IPS DF 6.9 (cell line): ENCODE measurements around the gene ST6GALNAC1.

Source experiments
- DNase-seq: peaks from one replicate; pipeline ENCODE4 v3.0.0-alpha.2; 2013; ENCODE audit warnings: low read depth, low spot score
- H3K27ac ChIP-seq: one replicate; pipeline ENCODE4 v1.5.1; 2013; ENCODE audit warnings: low read length, control low read depth
- H3K27me3 ChIP-seq: 2 replicates; pipeline ENCODE4 v1.6.1; 2013; ENCODE audit warnings: mild to moderate bottlenecking, low read length; ENCODE audit not compliant: control insufficient read depth, insufficient read depth
- H3K36me3 ChIP-seq: 2 replicates; pipeline ENCODE4 v1.6.1; 2013; ENCODE audit warnings: low read length; ENCODE audit not compliant: control insufficient read depth, insufficient read depth
- H3K4me1 ChIP-seq: 2 replicates; pipeline ENCODE4 v1.6.1; 2013; ENCODE audit warnings: low read length; ENCODE audit not compliant: control insufficient read depth, insufficient read depth
- H3K4me3 ChIP-seq: 2 replicates; pipeline ENCODE4 v1.5.1; 2013; ENCODE audit warnings: mild to moderate bottlenecking, low read length
- H3K9me3 ChIP-seq: 2 replicates; pipeline ENCODE4 v1.6.1; 2013; ENCODE audit warnings: low read length, inconsistent platforms; ENCODE audit not compliant: control insufficient read depth, insufficient read depth
- WGBS: extraction: QIAGEN DNeasy Blood & Tissue Kit; methylation state at CpG from one replicate; pipeline ENCODE4 v1.1.7; 2013; ENCODE audit warnings: mixed read lengths, missing lambda C conversion rate; ENCODE audit not compliant: insufficient read length, insufficient coverage; 5-methylcytosine and 5-hydroxymethylcytosine counted together

ST6GALNAC1 gene, protein sequence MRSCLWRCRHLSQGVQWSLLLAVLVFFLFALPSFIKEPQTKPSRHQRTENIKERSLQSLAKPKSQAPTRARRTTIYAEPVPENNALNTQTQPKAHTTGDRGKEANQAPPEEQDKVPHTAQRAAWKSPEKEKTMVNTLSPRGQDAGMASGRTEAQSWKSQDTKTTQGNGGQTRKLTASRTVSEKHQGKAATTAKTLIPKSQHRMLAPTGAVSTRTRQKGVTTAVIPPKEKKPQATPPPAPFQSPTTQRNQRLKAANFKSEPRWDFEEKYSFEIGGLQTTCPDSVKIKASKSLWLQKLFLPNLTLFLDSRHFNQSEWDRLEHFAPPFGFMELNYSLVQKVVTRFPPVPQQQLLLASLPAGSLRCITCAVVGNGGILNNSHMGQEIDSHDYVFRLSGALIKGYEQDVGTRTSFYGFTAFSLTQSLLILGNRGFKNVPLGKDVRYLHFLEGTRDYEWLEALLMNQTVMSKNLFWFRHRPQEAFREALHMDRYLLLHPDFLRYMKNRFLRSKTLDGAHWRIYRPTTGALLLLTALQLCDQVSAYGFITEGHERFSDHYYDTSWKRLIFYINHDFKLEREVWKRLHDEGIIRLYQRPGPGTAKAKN

DNA sequence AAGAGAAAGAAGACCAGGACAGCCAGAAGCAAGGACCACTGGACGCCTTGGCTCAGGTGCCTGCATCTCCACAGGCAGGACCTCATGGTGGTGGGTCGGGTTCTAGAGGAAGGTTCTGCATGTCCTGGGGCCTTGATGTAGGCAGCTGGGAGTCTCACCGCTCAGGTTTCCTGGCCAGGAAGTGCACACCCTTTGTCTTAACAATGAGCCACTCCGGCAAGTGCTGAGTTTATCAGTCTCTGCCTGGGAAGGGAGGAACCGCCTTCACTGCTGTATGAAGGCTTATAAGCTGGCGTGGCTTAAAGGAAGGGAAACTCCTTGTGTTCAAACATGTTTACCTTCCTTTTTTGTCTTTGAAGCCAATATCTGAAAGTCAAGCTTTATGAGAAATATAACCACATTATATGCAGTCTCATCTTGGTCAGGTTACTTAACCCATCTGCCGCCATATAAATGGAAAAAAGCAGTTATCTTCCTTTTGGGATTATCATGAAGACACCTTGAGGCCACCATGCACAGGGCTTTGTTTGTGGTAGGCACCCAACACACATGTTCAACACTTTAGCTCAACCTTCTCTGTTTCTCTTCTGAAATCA is at the start of gene ST6GALNAC1:
TSS of gene ST6GALNAC1 (minus strand) at position 205 of the 596 bp plus-strand sequence. CDS start at position 86, 119 bp downstream.
- no CpG with 5 or more reads among the region's 7 CpGs for WGBS
- Histone ChIP-seq H3K27me3 (no peaks in the 10 kb centered on the region), H3K36me3 (no peaks in the 10 kb centered on the region), H3K4me3 (no peak within 1 kb of the TSS), H3K4me1 (no peaks in the 10 kb centered on the region), H3K9me3 (no peaks in the 10 kb centered on the region), H3K27ac (no peak within 1 kb of the TSS)
- no peak for DNase-seq

- DNase-seq, result no peak
- Histone ChIP-seq H3K36me3 (no peaks in the 10 kb centered on the region), H3K27ac (no peak overlapping the region), H3K4me1 (peaks cover 5% of the 10 kb centered on the region; the same call in 1 of the 2 replicates), H3K4me3 (no peak overlapping the region), H3K9me3 (no peaks in the 10 kb centered on the region), H3K27me3 (no peaks in the 10 kb centered on the region)
- no CpG with 5 or more reads among the region's 14 CpGs for WGBS
Measured at GRCh38 chr17:76691379-76692191, 48.0 kb upstream of the ST6GALNAC1 start.

- H3K9me3 ChIP-seq, result no peaks in the 10 kb centered on the region
- H3K36me3 ChIP-seq, result no peaks in the 10 kb centered on the region
- no peak for DNase-seq
- no CpG with 5 or more reads among the region's 13 CpGs for WGBS
- no peak overlapping the region for H3K27ac ChIP-seq
- H3K4me3 ChIP-seq, result no peak overlapping the region
- H3K4me1 ChIP-seq, result peaks cover 5% of the 10 kb centered on the region; the same call in 1 of the 2 replicates
- no peaks in the 10 kb centered on the region for H3K27me3 ChIP-seq
Measured at GRCh38 chr17:76690596-76691280, 47.2 kb upstream of the ST6GALNAC1 start.

- WGBS, result no CpG with 5 or more reads among the region's 11 CpGs
- Histone ChIP-seq H3K9me3 (no peaks in the 10 kb centered on the region), H3K27me3 (no peaks in the 10 kb centered on the region), H3K4me1 (peaks cover 5% of the 10 kb centered on the region; the same call in 1 of the 2 replicates), H3K4me3 (no peak overlapping the region), H3K27ac (no peak overlapping the region), H3K36me3 (no peaks in the 10 kb centered on the region)
- DNase-seq, result no peak
Measured at GRCh38 chr17:76689859-76690258, 46.3 kb upstream of the ST6GALNAC1 start.

GRCh38 chr17:76688165-76688622 is 44.6 kb upstream of the ST6GALNAC1 start:
- no peak for DNase-seq
- no CpG with 5 or more reads among the region's 11 CpGs for WGBS
- no peak overlapping the region for H3K27ac ChIP-seq
- no peak overlapping the region for H3K4me3 ChIP-seq
- no peaks in the 10 kb centered on the region for H3K27me3 ChIP-seq
- H3K36me3 ChIP-seq, result no peaks in the 10 kb centered on the region
- H3K9me3 ChIP-seq, result no peaks in the 10 kb centered on the region
- H3K4me1 ChIP-seq, result peaks cover 7% of the 10 kb centered on the region

GRCh38 chr17:76687298-76688164 is 44.0 kb upstream of the ST6GALNAC1 start:
- whole genome bisulfite sequencing, result no CpG with 5 or more reads among the region's 26 CpGs
- Histone ChIP-seq H3K27me3 (no peaks in the 10 kb centered on the region), H3K4me1 (peaks cover 7% of the 10 kb centered on the region), H3K4me3 (no peak overlapping the region), H3K27ac (no peak overlapping the region), H3K36me3 (no peaks in the 10 kb centered on the region), H3K9me3 (no peaks in the 10 kb centered on the region)
- DNase-seq, result no peak

GRCh38 chr17:76686538-76687297 is 43.2 kb upstream of the ST6GALNAC1 start:
- no CpG with 5 or more reads among the region's 15 CpGs for WGBS
- no peak for DNase-seq
- Histone ChIP-seq H3K27me3 (no peaks in the 10 kb centered on the region), H3K4me1 (peaks cover 7% of the 10 kb centered on the region), H3K36me3 (no peaks in the 10 kb centered on the region), H3K9me3 (no peaks in the 10 kb centered on the region), H3K27ac (no peak overlapping the region), H3K4me3 (no peak overlapping the region)

GRCh38 chr17:76685846-76686245 is 42.3 kb upstream of the ST6GALNAC1 start:
- Histone ChIP-seq H3K4me3 (no peak overlapping the region), H3K4me1 (peaks cover 11% of the 10 kb centered on the region), H3K9me3 (no peaks in the 10 kb centered on the region), H3K27me3 (no peaks in the 10 kb centered on the region), H3K27ac (no peak overlapping the region), H3K36me3 (no peaks in the 10 kb centered on the region)
- no peak for DNase-seq
- WGBS, result no CpG with 5 or more reads among the region's 8 CpGs

- Histone ChIP-seq H3K36me3 (no peaks in the 10 kb centered on the region), H3K4me1 (peaks cover 11% of the 10 kb centered on the region), H3K4me3 (no peak overlapping the region), H3K27ac (no peak overlapping the region), H3K9me3 (no peaks in the 10 kb centered on the region), H3K27me3 (no peaks in the 10 kb centered on the region)
- WGBS, result no CpG with 5 or more reads among the region's 12 CpGs
- DNase-seq, result no peak
Measured at GRCh38 chr17:76685366-76685765, 41.8 kb upstream of the ST6GALNAC1 start.
